Stimulated activated CD4-positive, alpha-beta T cell treated with anti-CD3 and anti-CD28 coated beads, Interleukin-4, amount 100 ng/mL, for 1 hour (primary cell): ENCODE measurements around the gene PPHLN1.
"Not testable (repeated sequence)": the region's sequence is repeated elsewhere in the genome, so short reads cannot be mapped to it uniquely, and the experiment has no call there.

ENCODE experiments used
- DNase-seq: peaks from one replicate; pipeline ENCODE4 v3.0.0-alpha.2; 2020

PPHLN1 gene

DNA sequence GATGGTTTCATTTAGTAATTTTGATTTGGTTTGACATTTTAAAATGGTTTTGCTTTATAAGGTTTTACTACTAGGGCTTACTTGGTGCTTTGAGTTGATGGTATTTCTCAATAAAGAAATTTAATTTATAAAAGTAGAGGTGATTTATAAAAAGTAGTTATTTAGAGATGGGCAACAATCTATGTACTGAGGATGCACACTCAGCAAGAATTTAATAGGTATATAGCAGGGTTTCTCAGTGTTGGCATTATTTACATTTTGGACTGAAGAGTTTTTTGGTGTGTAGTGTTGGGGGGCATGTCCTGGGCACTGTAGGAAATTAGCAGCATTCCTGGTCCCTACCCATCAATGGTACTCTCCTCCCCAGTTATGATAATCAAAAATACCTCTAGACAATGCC, 47.7 kb downstream of the PPHLN1 start:
- no peak for DNase-seq

DNA sequence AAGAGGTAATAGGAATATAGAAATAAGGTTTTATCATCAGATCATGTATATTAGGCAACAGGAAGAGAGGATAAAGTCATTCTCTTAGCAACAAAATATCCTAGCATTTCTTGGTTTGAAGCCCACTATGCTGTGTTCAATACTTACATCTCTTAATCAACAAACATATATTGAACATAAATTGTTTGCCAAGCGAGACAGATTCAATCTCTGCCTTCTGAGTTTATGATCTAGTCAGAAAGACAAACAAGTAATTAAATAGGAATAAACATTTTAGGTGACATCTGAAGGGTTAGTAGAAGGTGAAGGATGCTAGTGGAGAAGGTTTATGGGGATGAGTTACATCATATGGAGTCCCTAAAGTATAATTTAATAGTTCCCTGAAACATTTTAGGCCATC, 54.8 kb downstream of the PPHLN1 start:
- no peak for DNase-seq

DNA sequence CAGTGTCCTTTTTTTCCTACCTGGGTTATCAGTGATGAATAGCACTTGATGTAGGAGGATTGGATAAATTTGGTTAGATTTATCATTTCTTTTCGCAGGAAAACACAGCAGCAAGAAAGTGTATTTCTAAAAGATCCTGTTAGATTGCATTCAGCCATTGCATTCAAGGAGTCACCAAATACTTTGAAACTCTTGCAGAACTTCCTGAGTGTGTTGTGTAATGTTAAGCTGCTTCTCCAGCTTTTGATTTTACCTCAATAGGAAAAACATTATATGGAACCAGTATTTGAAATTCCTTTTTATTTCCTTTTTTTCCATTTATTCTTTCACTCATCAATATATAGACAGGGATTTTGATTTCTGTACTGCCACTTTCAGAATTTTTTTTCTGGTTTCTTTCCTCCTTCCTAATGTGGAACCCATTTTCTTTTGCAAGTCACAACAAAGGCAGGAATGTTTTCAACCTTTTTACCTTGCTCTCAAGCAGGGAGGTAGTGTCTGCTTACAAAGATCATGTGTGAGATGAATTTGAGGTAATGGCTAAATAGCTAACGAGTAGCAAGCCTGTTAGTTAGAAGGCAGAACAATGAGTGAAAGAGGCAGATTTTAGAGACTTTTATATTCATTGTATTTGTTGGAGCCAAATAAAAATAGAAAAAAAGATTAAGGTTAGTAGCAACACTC, 56.2 kb downstream of the PPHLN1 start:
- DNase-seq: no peak

DNA sequence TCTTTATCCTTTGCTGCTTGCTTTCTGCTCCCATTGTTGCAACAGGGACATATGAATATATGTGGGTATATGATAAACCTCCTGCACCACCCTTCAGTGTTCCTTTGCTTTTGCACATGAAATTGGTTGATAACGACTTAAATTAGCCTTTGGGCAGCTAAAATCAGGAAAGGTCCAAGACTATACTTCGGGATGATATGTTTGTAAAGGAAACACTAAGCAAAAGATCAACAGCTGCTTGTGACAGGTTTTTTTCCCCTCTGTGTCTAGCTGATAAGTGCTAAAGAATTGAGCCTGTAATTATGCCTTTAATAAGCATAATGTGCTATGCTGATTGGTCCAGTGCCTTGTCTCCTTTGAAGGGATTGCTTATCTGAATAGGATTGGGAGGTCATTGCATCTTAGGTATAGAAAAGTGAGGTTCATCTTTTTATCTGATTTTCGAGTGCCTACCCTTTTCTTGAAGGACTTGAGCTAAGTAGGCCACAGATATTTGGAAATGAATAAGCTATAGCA, 59.4 kb downstream of the PPHLN1 start:
- DNase-seq: no peak

DNA sequence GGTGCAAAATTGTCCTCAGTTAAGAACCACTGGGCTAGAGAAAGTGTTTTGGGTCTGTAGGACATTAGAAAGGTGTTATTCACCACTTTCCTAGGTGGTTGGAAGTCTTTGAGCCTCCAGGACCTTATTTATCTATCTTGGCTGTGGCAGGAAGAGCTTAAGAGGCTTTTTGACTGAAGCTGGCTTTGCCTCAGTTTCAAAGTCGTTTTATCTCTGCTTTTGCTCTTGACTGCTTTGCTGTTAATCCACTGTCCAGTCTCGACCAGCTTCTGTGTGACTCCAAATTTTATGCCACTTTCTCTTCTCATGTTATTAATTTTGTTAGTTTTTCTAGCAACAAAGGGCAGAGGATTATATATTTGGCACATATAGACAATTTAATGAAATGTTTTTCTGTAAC, 60.3 kb downstream of the PPHLN1 start:
- no peak for DNase-seq

DNA sequence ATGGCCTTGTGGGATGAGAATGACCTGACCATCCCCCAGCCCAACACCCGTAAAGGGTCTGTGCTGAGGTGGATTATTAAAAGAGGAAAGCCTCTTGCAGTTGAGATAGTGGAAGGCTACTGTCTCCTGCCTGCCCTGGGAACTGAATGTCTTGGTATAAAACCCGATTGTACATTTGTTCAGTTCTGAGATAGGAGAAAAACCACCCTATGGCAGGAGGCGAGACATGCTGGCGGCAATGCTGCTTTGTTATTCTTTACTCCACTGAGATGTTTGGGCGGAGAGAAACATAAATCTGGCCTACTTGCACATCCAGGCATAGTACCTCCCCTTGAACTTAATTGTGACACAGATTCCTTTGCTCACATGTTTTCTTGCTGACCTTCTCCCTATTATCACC, 62.1 kb downstream of the PPHLN1 start:
- not testable (repeated sequence) for DNase-seq

DNA sequence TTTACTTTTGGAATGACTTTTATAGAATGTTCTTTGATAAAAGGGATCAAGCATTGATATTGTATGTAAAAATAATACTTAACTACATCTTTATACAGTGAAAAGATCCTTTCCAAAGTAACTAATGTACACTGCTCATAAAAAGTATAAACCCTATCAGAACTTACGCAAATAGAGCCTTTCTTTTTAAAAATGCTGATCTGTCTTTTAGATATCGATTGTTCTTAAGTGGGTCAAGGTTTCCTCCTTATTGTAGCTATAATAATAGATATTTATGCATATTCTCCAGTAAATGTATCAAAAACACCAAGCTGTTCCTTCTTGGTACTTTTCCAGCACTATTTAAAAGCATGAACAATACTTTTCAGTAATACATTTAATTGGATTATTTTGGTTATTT, 68.5 kb downstream of the PPHLN1 start:
- no peak for DNase-seq

DNA sequence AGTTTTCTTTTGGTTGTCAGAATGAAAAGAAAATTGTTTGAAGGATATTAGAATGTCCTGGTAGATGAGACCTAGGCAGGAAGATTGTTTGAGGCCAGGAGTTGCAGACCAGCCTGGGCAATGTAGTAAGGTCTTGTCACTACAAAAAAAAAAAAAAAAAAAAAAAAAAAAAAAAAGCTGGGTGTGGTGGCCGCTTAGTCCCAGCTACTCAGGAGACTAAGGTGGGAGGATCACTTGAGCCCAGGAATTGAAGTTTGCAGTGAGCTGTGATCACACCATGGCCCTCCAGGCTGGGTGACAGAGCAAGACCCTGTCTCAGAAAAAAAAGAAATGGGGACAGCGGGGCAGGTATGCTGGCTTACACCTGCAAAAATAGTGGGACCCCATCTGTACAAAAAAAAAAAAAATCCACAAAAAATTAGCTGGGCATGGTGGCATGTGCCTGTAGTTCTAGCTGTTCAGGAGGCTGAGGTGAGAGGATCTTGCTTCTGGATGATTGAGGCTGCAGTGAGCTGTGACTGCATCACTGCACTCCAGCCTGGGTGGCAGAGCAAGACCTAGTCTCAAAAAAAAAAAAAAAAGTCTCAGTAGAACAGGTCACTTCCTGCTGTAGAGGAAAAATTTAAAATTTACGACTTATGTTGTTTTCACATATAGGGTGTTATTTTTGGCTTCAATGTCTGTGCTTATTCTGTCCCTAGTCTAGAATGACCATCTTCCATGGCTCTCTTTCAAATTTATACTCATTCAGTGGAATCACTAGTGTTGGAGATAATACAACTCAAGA, 70.7 kb downstream of the PPHLN1 start:
- no peak for DNase-seq

DNA sequence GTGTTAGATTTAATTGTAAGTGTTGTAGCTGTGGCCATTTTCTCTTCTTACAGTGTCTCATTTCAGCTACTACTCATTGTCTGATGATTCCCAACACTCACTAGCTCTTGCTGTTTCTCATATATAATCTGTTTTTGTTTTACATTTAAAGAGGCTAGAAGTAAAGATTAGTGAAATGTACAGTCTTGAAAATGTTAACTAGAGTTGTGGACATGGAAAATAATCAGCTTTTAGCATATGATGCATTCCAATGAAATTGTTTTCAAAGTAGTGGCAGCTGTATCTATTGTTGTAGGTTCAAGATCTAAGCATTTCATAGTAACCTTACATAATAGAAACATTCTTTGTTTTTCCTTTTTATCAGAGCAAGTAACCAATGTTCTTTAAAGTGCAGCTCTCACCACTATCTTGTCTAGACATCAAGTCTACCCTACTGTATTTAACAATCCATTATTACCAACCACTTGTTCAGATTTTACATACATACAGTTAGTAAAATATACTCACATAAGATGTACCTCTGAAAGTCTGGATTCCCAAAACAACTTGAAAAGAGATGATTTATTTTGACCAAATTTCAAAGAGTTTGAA, 76.9 kb downstream of the PPHLN1 start:
- DNase-seq: no peak

DNA sequence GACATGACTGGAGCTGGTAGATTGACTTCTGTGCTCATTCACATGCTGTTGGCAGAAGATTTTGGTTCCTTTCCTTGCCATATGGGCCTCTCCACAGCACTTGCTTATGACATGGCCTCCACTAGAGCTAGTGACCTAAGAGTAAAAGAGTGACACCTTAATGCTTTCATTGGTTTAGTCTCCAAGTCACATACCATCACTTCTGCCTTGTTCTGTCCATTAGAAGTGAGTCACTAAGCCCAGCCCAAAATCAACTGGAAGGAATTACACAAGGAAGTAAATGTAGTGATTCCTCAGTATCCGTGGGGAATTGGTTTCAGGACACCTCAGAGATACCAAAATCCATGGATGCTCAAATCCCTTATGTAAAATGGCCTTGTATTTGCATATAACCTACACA, 81.3 kb downstream of the PPHLN1 start:
- DNase-seq: no peak

DNA sequence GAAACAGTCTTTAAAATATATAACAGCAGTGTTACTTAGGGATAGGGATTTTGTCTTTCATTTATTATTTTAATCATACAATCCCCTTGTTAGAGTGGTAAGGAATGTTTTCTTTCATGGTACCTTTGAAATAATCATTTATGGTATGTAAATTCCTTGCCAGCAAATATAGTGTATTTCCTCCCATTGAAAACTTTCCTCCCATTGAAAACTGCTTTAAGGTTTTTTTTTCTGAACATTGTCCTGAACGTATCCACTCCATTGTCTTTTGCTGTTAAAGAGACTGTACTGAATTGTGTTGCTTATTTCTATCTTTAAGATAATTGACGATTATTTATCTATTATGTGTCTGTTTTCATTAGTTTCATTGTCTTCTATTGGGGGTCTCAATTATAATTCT, 83.5 kb downstream of the PPHLN1 start:
- no peak for DNase-seq

DNA sequence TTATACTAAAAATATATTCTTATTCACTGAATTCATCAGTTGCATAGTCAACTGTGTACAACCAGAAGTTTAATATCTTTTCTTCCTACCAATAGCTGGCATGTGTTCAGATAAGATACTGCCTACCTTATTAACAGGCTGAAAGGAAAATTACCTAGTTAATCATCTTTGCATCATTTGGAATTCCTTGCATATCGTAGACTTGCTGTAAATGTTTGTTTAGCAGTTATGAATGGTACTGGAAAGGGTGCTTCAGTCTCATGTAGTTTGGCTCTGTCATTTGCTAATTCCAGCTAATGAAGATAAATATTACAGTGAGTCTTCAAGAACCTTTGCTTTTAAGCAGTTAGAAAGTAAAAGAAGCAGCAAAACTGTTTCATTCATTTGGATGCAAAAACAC, 84.4 kb downstream of the PPHLN1 start:
- DNase-seq: no peak

DNA sequence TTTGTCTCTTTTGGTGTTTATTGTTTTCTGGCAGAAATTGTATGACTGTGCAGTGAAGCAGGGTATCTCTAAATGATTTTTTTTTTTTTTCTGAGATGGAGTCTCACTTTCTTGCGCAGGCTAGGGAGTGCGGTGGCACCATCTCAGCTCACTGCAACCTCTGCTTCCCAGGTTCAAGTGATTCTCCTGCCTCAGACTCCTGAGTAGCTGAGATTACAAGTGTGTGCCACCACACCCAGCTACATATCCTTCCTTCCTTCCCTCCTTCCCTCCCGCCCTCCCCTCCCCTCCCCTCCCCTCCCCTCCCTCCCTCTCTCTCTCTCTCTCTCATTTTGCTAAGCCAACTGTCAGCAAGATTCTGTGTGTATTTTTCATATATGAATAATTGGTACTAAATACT, 94.4 kb downstream of the PPHLN1 start:
- no peak for DNase-seq

DNA sequence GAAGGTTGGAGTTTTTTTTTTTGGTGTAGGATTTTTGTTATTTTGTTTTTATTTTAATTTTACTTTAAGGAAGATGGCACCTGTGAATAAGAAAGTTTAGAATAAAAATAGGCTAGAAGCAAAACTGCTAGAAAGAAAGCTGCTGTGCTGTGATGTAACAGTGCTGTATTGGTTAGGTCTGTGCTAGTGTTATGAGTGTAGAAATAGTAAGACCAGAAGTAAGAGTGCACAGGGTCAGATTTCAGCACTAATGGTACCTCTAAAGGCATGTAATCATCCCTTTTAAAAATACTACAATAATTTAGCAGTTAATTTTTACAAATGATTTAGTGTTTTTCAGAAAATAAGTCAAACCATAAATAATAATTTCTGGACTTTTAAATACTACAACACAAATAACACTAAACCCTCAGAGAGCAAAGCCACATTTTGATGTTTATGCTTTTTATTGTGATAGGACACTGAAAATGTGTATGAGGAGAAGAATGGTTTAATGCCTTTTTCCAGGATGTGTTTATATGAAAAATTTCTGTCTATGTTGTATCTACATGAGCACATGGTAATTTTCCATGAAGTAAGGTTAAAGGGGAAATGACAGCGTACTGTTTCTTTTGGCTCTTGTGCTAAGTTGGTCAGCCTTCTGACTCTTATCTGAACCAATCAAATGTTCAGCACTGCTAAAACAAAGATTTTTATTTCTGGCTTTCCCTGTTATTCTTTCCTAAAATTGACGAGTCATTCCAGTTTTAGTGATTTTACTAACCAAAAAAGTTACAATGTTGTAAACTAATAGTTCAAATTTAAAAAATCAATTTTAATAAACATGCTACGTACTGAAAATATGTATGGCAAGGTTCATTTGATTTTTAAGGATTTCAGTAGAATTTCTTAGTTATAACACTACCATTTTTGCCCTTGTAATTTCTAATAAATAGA, 96.1 kb downstream of the PPHLN1 start:
- no peak for DNase-seq

DNA sequence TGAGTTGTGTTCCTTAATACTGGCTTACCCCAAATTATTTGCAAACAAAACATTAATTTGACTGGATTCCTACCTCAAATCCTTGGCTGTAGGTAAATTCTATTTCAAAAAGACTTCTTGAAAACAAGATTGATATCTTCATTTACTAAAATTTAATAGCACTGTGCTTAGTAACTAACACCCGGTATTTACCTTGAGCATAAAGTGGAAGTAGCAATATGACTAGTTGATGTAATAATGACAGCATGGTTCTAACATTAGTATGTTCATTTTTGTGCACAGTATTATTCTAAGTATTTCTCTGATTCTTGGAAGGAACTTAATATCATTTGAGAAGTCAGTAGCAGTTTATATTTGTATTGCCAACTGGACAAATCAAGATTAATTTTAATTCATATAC, 96.8 kb downstream of the PPHLN1 start:
- no peak for DNase-seq

DNA sequence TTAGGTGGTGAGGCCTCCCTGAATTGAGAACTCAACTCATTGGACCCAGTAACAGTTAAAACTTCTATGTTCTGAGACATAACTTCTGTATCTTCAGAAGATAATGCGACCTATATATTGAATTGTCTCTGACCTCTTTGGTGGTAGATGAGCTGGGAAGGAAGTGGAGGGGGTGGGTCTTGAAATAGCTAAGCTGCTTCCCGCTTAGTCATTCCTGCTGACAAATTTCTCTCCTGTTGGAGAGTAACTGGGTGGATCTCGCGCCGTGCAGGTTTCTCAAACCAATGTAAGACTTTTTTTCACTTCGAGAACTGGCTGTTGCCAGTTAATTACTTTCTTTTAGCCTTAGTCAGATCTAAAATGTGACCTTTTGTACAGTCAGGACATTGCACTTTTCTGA, 100.8 kb downstream of the PPHLN1 start:
- no peak for DNase-seq

DNA sequence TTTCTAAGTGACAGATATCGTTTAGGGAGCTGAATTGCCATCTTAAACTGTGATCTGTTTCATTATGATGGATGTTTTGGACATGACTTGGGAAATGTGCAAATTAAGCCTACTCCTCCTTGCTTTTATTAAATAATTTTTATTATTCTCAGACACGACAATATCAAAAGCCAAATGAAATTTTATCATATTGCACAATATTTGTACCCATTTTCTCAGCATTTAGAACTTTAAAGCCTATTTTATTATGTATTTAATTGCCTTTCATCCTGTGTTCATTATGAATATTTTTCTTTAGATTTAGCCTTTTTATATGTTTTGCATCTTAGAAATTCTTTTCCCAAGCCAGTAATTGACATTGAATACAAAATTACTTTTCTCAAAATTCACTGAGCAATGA, 102.9 kb downstream of the PPHLN1 start:
- DNase-seq: no peak

DNA sequence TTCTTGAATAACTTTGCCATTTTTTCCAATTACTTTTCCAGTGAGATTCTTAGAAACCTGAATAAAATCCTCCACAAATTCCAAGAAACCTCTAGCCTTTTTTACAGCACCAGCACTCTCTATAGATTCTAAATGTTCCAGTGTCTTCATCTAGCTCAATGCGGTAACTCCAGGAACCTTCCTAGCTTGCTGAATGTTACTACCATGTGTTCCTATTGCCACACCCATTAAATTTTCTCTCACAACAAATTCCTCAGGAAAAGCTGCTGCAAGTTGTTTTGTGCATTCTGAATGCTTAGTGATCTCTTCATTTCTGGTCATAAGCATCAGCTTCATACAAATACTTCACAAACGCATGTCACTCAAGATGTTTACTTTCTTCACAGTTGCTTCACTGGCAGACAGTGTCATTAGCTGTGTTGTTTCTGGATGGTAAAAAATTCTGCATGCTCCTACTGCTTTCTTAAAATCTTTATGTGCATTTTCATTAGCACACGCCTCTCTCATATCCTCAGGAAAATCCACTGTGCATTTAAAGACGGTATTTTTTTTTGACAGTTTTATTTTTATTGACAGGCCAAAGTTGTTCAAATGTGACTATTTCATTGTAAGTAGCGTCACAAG, 106.7 kb downstream of the PPHLN1 start:
- DNase-seq: no peak

DNA sequence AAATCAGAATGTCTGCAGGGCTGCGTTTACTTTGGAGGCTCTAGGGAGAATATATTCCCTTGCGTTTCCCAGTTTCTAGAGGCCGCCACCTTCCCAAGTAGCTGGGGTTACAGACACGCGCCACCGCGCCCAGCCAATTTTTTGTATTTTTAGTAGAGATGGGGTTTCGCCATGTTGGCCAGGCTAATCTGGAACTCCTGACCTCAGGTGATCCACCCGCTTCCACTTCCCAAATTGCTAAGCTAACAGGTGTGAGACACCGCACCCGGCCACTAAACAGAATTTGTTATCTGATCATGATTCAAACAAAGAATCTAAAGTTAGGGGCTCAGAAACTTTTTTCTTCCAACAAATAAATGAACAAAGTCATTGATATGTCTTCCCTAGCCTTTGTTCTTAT, 114.6 kb downstream of the PPHLN1 start:
- no peak for DNase-seq

DNA sequence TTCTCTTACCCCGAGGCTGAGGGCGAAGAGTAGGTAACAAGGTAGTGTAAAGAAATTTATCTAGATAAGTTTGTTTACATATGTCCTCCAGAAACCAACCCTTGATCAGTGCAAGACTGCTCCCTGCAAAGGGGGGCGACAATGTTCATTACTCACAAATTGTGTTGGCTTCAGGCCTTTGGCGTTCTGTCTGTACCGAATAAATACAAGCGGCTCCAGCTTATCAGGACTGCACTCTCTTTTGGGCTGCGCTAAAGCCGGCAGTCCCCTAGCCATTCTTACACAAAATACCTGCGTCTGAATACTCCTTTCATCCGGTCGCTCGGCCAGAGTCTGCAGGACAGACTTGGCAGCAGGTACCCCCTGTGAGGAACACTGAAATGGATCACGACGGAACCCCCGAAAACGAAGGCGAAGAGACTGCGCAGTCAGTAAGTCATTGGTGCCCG, 116.4 kb downstream of the PPHLN1 start:
- DNase-seq: no peak

DNA sequence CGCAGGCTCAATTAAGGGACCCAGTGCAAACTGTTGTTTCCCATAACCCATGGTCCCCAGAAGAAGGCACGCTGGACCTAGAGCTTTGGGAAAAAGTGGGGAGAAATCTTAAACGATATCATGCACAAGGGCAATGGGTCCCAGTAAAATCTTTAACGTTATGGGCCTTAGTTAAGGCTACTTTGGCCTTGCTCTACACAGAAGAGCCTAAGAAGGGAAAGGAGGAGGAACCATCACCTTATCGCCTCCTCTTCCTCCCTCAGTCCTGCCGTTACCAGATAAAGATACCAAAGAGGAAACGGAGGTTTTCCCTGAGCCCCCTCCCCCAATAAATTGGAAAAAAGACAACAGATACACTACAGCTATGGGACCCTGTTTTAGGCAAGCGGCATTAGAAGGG, 116.9 kb downstream of the PPHLN1 start:
- no peak for DNase-seq

DNA sequence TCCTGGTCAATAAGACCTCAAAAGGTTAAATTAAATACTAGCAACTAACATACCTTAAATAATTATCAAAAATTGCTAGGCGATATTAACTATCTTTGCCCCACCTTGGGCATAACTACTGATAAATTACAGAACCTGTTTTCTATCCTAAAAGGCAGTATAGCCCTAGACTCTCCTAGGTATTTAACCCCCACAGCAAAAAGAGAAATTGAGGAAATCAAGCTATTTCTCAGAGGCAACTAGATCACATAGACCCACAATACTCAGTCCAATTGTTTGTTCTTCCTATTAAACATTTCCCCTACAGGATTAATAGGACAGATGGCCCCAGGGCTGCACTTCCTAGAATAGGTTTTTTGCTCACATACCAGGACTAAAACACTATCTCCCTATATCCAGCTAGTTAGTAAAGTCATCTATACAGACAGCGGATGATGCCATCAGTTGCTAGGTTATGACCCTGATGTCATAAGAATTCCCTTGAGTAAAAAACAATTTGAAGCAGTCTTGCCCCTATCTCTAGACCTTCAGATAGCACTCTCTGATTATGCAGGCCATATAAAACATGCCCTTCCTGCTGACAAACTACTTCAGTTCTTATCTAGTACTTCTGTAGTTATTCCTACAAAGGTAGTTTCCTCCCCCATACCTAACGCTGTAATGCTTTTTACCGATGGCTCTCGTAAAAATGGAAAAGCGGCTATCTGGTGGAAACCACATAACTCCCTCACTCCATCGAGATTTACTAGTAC, 118.4 kb downstream of the PPHLN1 start:
- DNase-seq: no peak
